Stimulated activated naive CD8-positive, alpha-beta T cell treated with anti-CD3 and anti-CD28 coated beads, Interleukin-15, Interleukin-2, amounts not matched to agents 100 U/mL and 50 U/mL, for 24 hours (primary cell): ENCODE measurements around the gene ATXN7.

ENCODE experiments used
- ATAC-seq: fragments of 150-1000 bp; cut with Tn5 transposase; one replicate; pipeline ENCODE4 v1.10.0; 2021
- DNase-seq: peaks from one replicate; pipeline ENCODE4 v3.0.0; 2021

Gene ATXN7

DNA sequence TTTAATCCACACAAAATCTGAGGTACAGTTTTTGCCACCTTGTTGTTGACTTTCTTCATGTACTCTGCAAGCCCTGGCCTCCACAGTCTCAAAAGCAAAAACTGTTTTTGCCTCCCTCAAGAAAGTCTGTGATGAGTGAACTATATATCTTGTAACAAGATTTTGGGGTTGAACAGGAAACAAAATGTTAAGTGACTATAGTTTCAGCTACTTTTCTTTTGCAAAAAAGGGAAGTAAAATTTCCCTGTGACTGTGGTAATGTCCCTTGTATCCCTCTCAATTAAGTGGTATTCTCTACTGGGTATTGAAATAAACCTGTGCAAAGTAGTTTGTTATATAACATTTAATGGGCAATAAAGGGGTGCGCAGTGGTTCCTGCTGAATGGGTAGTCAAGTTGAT, 69.8 kb downstream of the ATXN7 start:
- ATAC-seq: no peak
- no peak for DNase-seq

GRCh38 chr3:63934041-63934866, 70.6 kb downstream of the ATXN7 start:
- ATAC-seq (peak; percentile 56), DNase-seq (no peak)

- ATAC-seq: no peak
These were observed 73.3 kb downstream of the ATXN7 start for GRCh38 chr3:63936925-63937324.

DNA sequence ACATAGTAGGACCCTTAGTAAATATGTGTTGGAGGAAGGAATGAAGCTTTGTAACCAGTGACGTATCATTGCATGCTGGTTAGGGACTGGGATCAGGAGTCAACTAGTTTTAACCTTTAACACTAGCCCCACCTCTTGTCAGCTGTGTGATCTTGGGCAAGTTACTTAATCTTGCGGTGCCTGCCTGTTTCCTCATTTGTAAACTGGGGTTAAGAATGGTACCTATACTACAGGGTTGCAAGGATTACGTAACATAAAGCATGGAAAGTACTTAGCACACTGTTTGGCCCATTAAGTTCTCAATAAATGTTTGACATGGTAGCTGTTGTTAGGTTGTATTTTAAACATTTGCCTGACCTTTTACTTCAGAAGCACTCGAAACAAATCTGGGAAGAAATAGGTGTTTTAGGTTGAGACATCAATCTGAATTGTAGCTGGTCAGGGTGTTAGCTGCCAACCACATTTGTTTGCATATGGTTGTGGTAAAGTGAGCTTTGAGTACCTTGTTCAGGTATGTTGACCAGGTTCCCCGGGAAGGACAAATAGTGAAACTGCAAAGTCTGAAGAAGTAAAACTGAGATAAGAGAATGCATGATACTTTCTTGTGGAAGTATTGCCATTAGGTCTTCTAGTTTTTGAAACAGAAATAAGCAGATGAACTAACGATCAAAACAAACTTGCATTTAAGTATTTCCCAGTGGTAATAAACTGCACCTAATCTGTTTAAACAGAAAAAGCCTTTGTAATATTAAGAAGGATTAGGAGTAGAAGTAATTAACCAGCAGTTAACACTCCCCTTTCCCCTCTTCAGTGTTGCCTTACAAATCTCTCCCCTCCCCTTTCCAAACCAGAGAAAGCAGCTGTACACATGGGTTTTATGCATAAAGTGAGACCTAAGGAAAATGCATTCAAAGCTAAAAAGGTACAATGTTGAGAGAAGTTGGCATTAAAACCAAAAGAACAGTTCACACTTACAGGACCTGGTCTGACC, 74.3 kb downstream of the ATXN7 start:
- ATAC-seq (no peak), DNase-seq (no peak)

More at GRCh38 chr3:63936925-63937324, 73.3 kb downstream of the ATXN7 start:
- no peak for DNase-seq

DNA sequence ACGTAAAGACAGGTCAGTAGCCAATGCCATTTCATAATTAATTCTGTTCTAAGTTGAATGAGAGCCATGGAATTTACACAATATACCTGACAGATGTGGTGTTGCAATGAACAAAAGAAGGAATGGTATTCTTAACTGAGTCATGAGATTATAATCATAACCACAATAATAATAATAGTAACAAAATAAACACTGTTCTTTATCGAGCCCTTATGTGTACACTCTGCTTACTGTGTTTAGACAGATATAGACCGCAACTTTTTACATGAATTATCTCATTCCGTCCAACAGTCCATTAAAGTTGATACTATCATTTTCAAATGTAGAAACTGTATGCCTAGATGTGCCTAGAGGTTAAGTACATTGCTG, 76.7 kb downstream of the ATXN7 start:
- ATAC-seq: no peak
- DNase-seq: no peak

GRCh38 chr3:63942528-63942927, 78.9 kb downstream of the ATXN7 start:
- DNase-seq (no peak), ATAC-seq (no peak)

DNA sequence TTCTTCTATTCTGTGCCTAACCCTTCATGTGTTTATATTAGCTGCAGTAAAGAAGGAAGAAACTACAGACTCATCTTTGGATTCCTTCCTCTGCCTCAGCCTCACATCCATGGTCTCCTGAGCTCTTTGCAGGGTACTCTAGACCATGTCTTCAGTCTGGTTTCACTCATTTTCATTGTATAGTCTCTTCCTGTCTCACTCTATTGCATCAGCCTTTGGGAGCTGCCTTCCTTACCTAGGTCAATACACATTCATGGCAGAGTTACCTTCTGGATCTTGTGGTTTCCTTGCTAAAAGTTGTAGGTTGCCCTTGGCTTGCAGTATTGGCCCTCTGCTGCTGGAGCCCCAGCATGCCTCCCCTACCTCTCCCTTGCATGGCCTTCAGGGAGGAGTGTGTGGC, 80.0 kb downstream of the ATXN7 start:
- no peak for DNase-seq
- ATAC-seq: no peak

DNA sequence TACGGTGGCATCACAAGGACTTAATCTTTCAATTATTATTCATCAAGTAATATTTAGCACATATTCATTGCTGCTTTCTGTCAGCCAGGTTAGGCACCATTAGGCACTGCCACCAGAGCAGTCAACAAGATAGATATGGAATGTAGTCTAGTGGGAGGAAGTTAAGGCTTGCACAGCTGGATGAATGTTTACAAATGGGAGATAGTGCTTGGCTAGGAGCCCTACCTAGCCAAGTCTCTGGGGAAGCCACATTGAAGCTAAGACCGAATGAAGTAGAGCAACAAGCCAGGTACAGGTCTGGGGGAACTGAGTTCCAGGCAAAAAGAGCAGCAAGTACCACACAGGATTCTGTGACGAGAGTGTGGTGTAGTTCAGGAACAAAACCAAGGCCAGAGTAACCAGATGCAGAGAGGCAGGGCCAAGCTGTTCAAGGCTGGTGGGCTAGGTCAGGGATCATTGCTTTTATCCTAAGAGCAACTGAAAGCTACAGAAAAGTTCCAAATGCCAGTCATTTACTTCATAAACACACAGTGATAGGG, 82.0 kb downstream of the ATXN7 start:
- DNase-seq: no peak
- ATAC-seq: no peak

GRCh38 chr3:63946753-63947152, 83.1 kb downstream of the ATXN7 start:
- ATAC-seq: no peak
- no peak for DNase-seq

GRCh38 chr3:63947594-63947993, 83.9 kb downstream of the ATXN7 start:
- ATAC-seq: no peak
- DNase-seq: no peak

GRCh38 chr3:63949005-63949404, 85.3 kb downstream of the ATXN7 start:
- DNase-seq (no peak), ATAC-seq (no peak)

GRCh38 chr3:63950698-63951097, 87.0 kb downstream of the ATXN7 start:
- ATAC-seq: no peak
- DNase-seq: no peak

GRCh38 chr3:63951492-63952247, 88.0 kb downstream of the ATXN7 start:
- no peak for DNase-seq
- ATAC-seq: no peak

GRCh38 chr3:63952248-63952594, 88.6 kb downstream of the ATXN7 start:
- ATAC-seq: no peak
- no peak for DNase-seq

- ATAC-seq (no peak), DNase-seq (no peak)
These were observed 90.5 kb downstream of the ATXN7 start for GRCh38 chr3:63954182-63954581.

GRCh38 chr3:63955036-63955650, 91.5 kb downstream of the ATXN7 start:
- ATAC-seq: no peak
- DNase-seq: no peak

DNA sequence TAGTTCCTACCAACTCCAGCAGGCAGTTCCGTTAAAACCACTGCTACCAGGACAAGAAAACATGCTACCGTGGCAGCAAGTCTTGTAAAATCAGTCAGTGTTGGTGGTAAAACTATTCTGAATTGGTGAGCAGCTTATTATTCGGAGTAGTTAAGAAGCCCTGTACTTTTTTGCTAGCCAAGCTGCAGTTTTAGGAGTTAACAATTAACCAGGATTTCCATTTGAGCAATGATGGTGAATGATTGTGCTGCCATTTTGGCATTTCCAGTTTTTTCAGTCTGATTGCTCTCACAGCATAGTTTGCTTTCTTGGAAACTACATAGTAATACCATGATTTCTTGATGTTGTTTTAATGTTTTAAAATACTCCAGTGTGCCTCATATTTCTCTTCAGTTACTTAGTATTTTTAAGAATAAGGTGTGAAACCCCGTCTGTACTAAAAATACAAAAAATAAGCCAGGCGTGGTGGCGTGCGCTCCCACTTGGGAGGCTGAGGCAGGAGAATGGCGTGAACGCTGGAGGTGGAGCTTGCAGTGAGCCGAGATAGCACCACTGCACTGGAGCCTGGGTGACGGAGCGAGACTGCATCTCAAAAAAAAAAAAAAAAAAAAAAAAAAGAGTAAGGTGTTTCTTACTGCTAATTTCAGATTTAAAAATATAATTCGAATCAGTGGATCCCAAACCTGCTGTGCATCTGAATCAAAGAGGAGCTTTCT, 92.3 kb downstream of the ATXN7 start:
- DNase-seq (no peak), ATAC-seq (no peak)

DNA sequence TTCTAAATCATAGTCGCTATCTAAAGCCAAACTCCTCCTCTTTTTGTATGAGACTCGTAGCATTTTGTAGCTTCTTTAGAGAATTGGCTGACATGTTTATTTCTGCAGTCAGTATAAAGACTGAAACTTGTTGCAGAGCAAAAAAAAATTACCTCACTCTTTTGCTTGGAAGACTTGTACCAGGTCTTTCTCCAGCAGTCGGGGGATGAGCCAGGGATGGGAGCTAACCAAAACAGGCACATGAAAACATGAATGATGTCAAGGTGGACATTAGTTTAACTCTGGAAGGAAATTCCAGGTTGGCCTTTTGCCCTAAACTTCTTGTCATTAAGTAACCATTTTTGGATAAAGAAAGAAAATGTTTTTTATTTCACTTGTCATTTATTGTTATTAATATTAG, 95.5 kb downstream of the ATXN7 start:
- no peak for ATAC-seq
- DNase-seq: no peak

GRCh38 chr3:63960048-63960711, 96.5 kb downstream of the ATXN7 start:
- DNase-seq (no peak), ATAC-seq (no peak)

DNA sequence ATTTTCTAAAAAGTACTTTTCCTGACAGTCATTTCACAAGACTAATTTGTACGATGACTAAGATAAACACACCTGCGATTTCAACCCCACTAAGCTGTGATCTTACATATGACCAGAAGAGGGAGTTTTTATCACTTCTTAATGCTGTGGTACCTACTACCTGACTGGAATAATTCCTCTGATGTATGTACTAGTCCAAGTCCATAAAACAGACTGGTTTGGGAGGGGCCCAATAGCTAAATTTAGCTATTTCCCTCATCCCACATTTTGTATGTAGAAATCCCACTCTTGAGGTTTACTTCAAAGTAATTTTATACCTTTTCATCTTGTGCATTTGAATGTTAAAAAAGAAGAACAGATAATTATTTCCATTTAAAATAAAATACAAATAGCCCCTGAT, 98.2 kb downstream of the ATXN7 start:
- ATAC-seq (peak; percentile 78), DNase-seq (no peak)

DNA sequence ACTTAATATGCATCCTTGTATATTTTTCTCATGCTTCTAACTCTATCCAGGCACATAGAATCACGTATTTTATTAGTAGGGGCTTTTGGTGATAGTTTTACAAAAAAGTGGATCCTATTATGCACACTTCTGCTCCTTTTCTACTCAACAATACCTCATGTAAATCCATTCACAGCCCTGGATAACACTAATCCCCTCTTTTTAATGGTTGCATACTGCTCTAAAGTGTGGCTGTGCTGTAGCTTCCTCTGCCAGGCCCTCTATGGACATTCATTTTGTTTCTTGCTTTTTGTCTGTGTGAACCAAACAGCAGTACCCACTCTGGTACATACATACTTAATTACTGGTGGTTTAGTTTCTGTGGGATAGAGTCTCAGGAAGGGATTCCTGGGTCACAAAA, 99.8 kb downstream of the ATXN7 start:
- DNase-seq (no peak), ATAC-seq (no peak)
